ENCODE results near the gene FAM111A. TPM values are rescaled to one million over a fixed set of nuclear protein-coding genes. Genes with fewer than 3 reads are reported as not detected.

FAM111A gene
- total and polyA plus RNA-seq, 2 donors (not counting 3 experiments of a cell fraction or from before 2014, with no cell fraction given): 20.1 to 57.4 TPM

GRCh38 chr11:59197991-59198390 is 55.3 kb downstream of the FAM111A start:
- dilution Hi-C loops (cut with MboI; ENCODE audit: extremely low pct_ligation_motif_present, low sequenced_read_pairs): no loop called here
- Histone ChIP-seq H3K9ac (replicated peaks; ENCODE audit: extremely low read depth, insufficient read depth, low read length) (no peak overlapping the region), H3K27me3 (ENCODE audit: control insufficient read depth in 2 of 2, insufficient read depth in 2 of 2, low read length in 2 of 2) (peaks cover 3% of the 10 kb centered on the region in 2 experiments), H2AFZ (ENCODE audit: low read depth, low read length) (no peak overlapping the region), H3K9me1 (replicated peaks; ENCODE audit: control insufficient read depth, extremely low read depth, insufficient read depth, low read length) (no peaks in the 10 kb centered on the region), H3K9me3 (replicated peaks; ENCODE audit: control insufficient read depth, insufficient read depth, low read length) (no peaks in the 10 kb centered on the region), H4K20me1 (replicated peaks; ENCODE audit: control insufficient read depth, extremely low read depth, insufficient read depth, low read length) (no peaks in the 10 kb centered on the region), H3K79me2 (ENCODE audit: control insufficient read depth, insufficient read depth, low read length) (no peaks in the 10 kb centered on the region), H3K4me1 (ENCODE audit: control insufficient read depth, extremely low read depth, insufficient read depth, low read length) (no peaks in the 10 kb centered on the region), H3K27ac (ENCODE audit: insufficient read depth, low read depth, low read length) (no peak overlapping the region), H3K4me3 (replicated peaks in 1 of 3; ENCODE audit: insufficient read depth in 1 of 3, low read depth in 1 of 3, low read length in 3 of 3) (no peak overlapping the region), H3K4me2 (ENCODE audit: insufficient read depth, low read length) (no peak overlapping the region), H3K36me3 (ENCODE audit: control insufficient read depth in 2 of 2, extremely low read depth in 1 of 2, insufficient read depth in 2 of 2, low read length in 2 of 2) (no peaks in the 10 kb centered on the region)
- ChIA-PET POLR2A (no interaction called here), CTCF (interaction anchor here (1.3 to 1.5 kb wide), 4 partner anchors 9 to 40 kb away, joined by 4 to 7 read pairs (median 4); partner anchors contain the start of gene DTX4)
- intact Hi-C loops (cut with micrococcal nuclease): no loop called here
- BruUV-seq (replicated peaks): no TSS peak
- peak; percentile 14 for DNase-seq (ENCODE audit: low read depth, low spot score)
- TF ChIP-seq JUN (IDR thresholded peaks at IDR 0.05; ENCODE audit: borderline replicate concordance, insufficient read depth, insufficient read length, low read depth) (no peak), MAX (IDR thresholded peaks at IDR 0.05; ENCODE audit: insufficient read depth, insufficient read length) (no peak), GATA2 (IDR thresholded peaks at IDR 0.05; ENCODE audit: insufficient read depth, insufficient read length, low read depth, low read length) (no peak), MYC (IDR thresholded peaks at IDR 0.05; ENCODE audit: low read depth, low read length) (no peak), POLR2A (IDR thresholded peaks at IDR 0.05; ENCODE audit: low read depth, low read length) (no peak), FOS (IDR thresholded peaks at IDR 0.05; ENCODE audit: borderline replicate concordance, insufficient read depth, low read length) (no peak), EZH2 (IDR thresholded peaks at IDR 0.05; ENCODE audit: borderline replicate concordance, low read depth, low read length, severe bottlenecking) (no peak), POLR2AphosphoS5 (IDR thresholded peaks at IDR 0.05; ENCODE audit: insufficient read depth, low read depth, low read length) (no peak), CTCF (IDR thresholded peaks at IDR 0.05; ENCODE audit: extremely low read depth in 1 of 2, insufficient read depth in 1 of 2, low read depth in 1 of 2, low read length in 2 of 2) (no peak)
- no peak for FAIRE-seq

Data from endothelial cell of umbilical vein (primary cell).